Measurements from ENCODE around the gene ADH7.

The ADH7 gene

GRCh38 chr4:99459546-99460042 is 24.5 kb upstream of the ADH7 start:
- TF ChIP-seq POLR2AphosphoS5 (IDR thresholded peaks at IDR 0.05; ENCODE audit: low read depth, low read length) (no peak), FOXP2 (optimal IDR thresholded peaks at IDR 0.05; ENCODE audit: borderline replicate concordance, extremely low read depth, extremely low read length, insufficient read depth) (no peak), TAF1 (IDR thresholded peaks at IDR 0.05; ENCODE audit: borderline replicate concordance, insufficient read depth, low read length) (no peak), SIN3A (IDR thresholded peaks at IDR 0.05; ENCODE audit: borderline replicate concordance, insufficient read depth, low read length) (no peak), REST (IDR thresholded peaks at IDR 0.05; ENCODE audit: insufficient read depth in 1 of 2, low read depth in 2 of 2, low read length in 2 of 2) (no peak)

GRCh38 chr4:99458911-99459447 is 23.8 kb upstream of the ADH7 start:
- TF ChIP-seq FOXP2 (optimal IDR thresholded peaks at IDR 0.05; ENCODE audit: borderline replicate concordance, extremely low read depth, extremely low read length, insufficient read depth) (no peak), POLR2AphosphoS5 (IDR thresholded peaks at IDR 0.05; ENCODE audit: low read depth, low read length) (no peak), TAF1 (IDR thresholded peaks at IDR 0.05; ENCODE audit: borderline replicate concordance, insufficient read depth, low read length) (no peak), REST (IDR thresholded peaks at IDR 0.05; ENCODE audit: insufficient read depth in 1 of 2, low read depth in 2 of 2, low read length in 2 of 2) (no peak), SIN3A (IDR thresholded peaks at IDR 0.05; ENCODE audit: borderline replicate concordance, insufficient read depth, low read length) (no peak)

GRCh38 chr4:99457676-99458075 is 22.5 kb upstream of the ADH7 start:
- TF ChIP-seq TAF1 (IDR thresholded peaks at IDR 0.05; ENCODE audit: borderline replicate concordance, insufficient read depth, low read length) (no peak), REST (IDR thresholded peaks at IDR 0.05; ENCODE audit: insufficient read depth in 1 of 2, low read depth in 2 of 2, low read length in 2 of 2) (no peak), POLR2AphosphoS5 (IDR thresholded peaks at IDR 0.05; ENCODE audit: low read depth, low read length) (no peak), SIN3A (IDR thresholded peaks at IDR 0.05; ENCODE audit: borderline replicate concordance, insufficient read depth, low read length) (no peak), FOXP2 (optimal IDR thresholded peaks at IDR 0.05; ENCODE audit: borderline replicate concordance, extremely low read depth, extremely low read length, insufficient read depth) (no peak)

- no peak for TF ChIP-seq FOXP2 (optimal IDR thresholded peaks at IDR 0.05; ENCODE audit: borderline replicate concordance, extremely low read depth, extremely low read length, insufficient read depth)
- TF ChIP-seq POLR2AphosphoS5 (IDR thresholded peaks at IDR 0.05; ENCODE audit: low read depth, low read length) = no peak
- TF ChIP-seq REST (IDR thresholded peaks at IDR 0.05; ENCODE audit: insufficient read depth in 1 of 2, low read depth in 2 of 2, low read length in 2 of 2) = no peak
- TF ChIP-seq TAF1 (IDR thresholded peaks at IDR 0.05; ENCODE audit: borderline replicate concordance, insufficient read depth, low read length) = no peak
- no peak for TF ChIP-seq SIN3A (IDR thresholded peaks at IDR 0.05; ENCODE audit: borderline replicate concordance, insufficient read depth, low read length)
Measured at GRCh38 chr4:99457270-99457669, 22.1 kb upstream of the ADH7 start.
